Heart left ventricle (tissue), 13 donors: ENCODE measurements around the gene SLC9A3.

ENCODE experiments used
- CTCF ChIP-seq, 12 donors: fragments of 200-600 bp; sonication (generic) in 4 of 12; IDR thresholded peaks; one replicate each; pipeline versions ENCODE4 v1.5.0 to v1.8.0; 2018 to 2022; ENCODE audit warnings: antibody characterized with exemption in 12 of 12, mild to moderate bottlenecking in 5 of 12
- POLR2A ChIP-seq, 2 donors: fragments of 450-650 bp; IDR thresholded peaks; one replicate each; pipeline ENCODE4 v1.6.1; 2017; ENCODE audit warnings: antibody characterized with exemption in 2 of 2, mild to moderate bottlenecking in 2 of 2, moderate library complexity in 2 of 2
- donor health status: ischemic (EF 13 %, LVEDD 7.1; RV severe dilation, severe dysfunction).
- donor health status: DM: no; HTN: yes; CAD: no.
- donor health status: DM: no; HTN: no; CAD: no.
- donor health status: ischemic (EF 25% LVEDD 6.9; RV normal size, moderate dysfunction).
- donor health status: ischemic (EF 25% LVEDD 5.7; RV mildly dilated, moderate dysfunction).
- donor health status: ischemic (EF 35%, LVEDD 5.7; RV mildly dilated, moderate dysfunction).
- donor health status: nonischemic (EF 11% LVEDD 7.7; RV severe dilation, severe dysfunction).
- donor health status: DM: yes; HTN: yes; CAD: no.
- donor health status: PGD.
- donor health status: ischemic (EF 29% LVEDD 5.4; RV normal size, mild dysfunction).
- donor health status: nonischemic (EF 23%, LVEDD 6.1; RV moderate dilation, normal function).

GRCh38 chr5:544675-545355 lies 20.6 kb upstream of the SLC9A3 start:
- TF ChIP-seq CTCF (IDR thresholded peaks at IDR 0.05), result no peak
- TF ChIP-seq POLR2A (IDR thresholded peaks at IDR 0.05), result no peak
